Measurements from ENCODE around the gene CAMK2B.
"Not testable (repeated sequence)": the region's sequence is repeated elsewhere in the genome, so short reads cannot be mapped to it uniquely, and the experiment has no call there.

DNA sequence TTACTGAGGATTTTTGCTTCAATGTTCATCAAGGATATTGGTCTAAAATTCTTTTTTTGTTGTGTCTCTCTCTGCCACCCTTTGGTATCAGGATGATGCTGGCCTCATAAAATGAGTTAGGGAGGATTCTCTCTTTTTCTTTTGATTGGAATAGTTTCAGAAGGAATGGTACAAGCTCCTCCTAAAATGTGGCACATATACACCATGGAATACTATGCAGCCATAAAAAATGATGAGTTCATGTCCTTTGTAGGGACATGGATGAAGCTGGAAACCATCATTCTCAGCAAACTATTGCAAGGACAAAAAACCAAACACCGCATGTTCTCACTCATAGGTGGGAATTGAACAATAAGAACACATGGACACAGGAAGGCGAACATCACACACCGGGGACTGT, 125.2 kb downstream of the CAMK2B start:
- TF ChIP-seq, protein P1, sequence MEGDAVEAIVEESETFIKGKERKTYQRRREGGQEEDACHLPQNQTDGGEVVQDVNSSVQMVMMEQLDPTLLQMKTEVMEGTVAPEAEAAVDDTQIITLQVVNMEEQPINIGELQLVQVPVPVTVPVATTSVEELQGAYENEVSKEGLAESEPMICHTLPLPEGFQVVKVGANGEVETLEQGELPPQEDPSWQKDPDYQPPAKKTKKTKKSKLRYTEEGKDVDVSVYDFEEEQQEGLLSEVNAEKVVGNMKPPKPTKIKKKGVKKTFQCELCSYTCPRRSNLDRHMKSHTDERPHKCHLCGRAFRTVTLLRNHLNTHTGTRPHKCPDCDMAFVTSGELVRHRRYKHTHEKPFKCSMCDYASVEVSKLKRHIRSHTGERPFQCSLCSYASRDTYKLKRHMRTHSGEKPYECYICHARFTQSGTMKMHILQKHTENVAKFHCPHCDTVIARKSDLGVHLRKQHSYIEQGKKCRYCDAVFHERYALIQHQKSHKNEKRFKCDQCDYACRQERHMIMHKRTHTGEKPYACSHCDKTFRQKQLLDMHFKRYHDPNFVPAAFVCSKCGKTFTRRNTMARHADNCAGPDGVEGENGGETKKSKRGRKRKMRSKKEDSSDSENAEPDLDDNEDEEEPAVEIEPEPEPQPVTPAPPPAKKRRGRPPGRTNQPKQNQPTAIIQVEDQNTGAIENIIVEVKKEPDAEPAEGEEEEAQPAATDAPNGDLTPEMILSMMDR (IDR thresholded peaks at IDR 0.05 in 2 of 3, conservative IDR thresholded peaks at IDR 0.05 in 1 of 3; ENCODE audit: borderline replicate concordance in 1 of 3, insufficient read depth in 1 of 3, low read depth in 2 of 3, low read length in 2 of 3), result not testable (repeated sequence)
- not testable (repeated sequence) for TF ChIP-seq RAD21 (IDR thresholded peaks at IDR 0.05; ENCODE audit: low read depth); EZH2phosphoT487 (IDR thresholded peaks at IDR 0.05; ENCODE audit: borderline replicate concordance); POLR2A (IDR thresholded peaks at IDR 0.05; ENCODE audit: borderline replicate concordance, extremely low read depth, insufficient read depth, insufficient read length); SRF (IDR thresholded peaks at IDR 0.05; ENCODE audit: low read depth); CEBPB (IDR thresholded peaks at IDR 0.05; ENCODE audit: low read depth); TCF7L2 (IDR thresholded peaks at IDR 0.05; ENCODE audit: borderline replicate concordance, extremely low read depth, insufficient read depth, insufficient read length); EZH2 (IDR thresholded peaks at IDR 0.05); ZNF274 (IDR thresholded peaks at IDR 0.05; ENCODE audit: low read depth, low read length)
- TF ChIP-seq, protein P2, sequence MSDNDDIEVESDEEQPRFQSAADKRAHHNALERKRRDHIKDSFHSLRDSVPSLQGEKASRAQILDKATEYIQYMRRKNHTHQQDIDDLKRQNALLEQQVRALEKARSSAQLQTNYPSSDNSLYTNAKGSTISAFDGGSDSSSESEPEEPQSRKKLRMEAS (IDR thresholded peaks at IDR 0.05), result not testable (repeated sequence)
- TF ChIP-seq, protein P3, sequence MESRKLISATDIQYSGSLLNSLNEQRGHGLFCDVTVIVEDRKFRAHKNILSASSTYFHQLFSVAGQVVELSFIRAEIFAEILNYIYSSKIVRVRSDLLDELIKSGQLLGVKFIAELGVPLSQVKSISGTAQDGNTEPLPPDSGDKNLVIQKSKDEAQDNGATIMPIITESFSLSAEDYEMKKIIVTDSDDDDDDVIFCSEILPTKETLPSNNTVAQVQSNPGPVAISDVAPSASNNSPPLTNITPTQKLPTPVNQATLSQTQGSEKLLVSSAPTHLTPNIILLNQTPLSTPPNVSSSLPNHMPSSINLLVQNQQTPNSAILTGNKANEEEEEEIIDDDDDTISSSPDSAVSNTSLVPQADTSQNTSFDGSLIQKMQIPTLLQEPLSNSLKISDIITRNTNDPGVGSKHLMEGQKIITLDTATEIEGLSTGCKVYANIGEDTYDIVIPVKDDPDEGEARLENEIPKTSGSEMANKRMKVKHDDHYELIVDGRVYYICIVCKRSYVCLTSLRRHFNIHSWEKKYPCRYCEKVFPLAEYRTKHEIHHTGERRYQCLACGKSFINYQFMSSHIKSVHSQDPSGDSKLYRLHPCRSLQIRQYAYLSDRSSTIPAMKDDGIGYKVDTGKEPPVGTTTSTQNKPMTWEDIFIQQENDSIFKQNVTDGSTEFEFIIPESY (IDR thresholded peaks at IDR 0.05; ENCODE audit: extremely low read depth, insufficient replicate concordance, low read length), result not testable (repeated sequence)
- TF ChIP-seq, protein P4, sequence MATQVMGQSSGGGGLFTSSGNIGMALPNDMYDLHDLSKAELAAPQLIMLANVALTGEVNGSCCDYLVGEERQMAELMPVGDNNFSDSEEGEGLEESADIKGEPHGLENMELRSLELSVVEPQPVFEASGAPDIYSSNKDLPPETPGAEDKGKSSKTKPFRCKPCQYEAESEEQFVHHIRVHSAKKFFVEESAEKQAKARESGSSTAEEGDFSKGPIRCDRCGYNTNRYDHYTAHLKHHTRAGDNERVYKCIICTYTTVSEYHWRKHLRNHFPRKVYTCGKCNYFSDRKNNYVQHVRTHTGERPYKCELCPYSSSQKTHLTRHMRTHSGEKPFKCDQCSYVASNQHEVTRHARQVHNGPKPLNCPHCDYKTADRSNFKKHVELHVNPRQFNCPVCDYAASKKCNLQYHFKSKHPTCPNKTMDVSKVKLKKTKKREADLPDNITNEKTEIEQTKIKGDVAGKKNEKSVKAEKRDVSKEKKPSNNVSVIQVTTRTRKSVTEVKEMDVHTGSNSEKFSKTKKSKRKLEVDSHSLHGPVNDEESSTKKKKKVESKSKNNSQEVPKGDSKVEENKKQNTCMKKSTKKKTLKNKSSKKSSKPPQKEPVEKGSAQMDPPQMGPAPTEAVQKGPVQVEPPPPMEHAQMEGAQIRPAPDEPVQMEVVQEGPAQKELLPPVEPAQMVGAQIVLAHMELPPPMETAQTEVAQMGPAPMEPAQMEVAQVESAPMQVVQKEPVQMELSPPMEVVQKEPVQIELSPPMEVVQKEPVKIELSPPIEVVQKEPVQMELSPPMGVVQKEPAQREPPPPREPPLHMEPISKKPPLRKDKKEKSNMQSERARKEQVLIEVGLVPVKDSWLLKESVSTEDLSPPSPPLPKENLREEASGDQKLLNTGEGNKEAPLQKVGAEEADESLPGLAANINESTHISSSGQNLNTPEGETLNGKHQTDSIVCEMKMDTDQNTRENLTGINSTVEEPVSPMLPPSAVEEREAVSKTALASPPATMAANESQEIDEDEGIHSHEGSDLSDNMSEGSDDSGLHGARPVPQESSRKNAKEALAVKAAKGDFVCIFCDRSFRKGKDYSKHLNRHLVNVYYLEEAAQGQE (IDR thresholded peaks at IDR 0.05; ENCODE audit: low read depth), result not testable (repeated sequence)
- TF ChIP-seq, protein P5, sequence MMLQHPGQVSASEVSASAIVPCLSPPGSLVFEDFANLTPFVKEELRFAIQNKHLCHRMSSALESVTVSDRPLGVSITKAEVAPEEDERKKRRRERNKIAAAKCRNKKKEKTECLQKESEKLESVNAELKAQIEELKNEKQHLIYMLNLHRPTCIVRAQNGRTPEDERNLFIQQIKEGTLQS (IDR thresholded peaks at IDR 0.05), result not testable (repeated sequence)
